Activated CD4-positive, CD25-positive, alpha-beta regulatory T cell (primary cell): ENCODE results near the gene GSS.
"Not testable (repeated sequence)": the region's sequence is repeated elsewhere in the genome, so short reads cannot be mapped to it uniquely, and the experiment has no call there.

Source experiments
- DNase-seq, 4 experiments: peaks; one replicate each; lab custom pipeline; 2025; lab: John Stamatoyannopoulos, UW

Gene GSS

GRCh38 chr20:34907616-34908469, 47.8 kb downstream of the GSS start:
- no peak for DNase-seq

- DNase-seq = no peak
These were observed 51.4 kb downstream of the GSS start for GRCh38 chr20:34904202-34904621.

GRCh38 chr20:34898731-34899130, 56.9 kb downstream of the GSS start:
- not testable (repeated sequence) for DNase-seq

GRCh38 chr20:34898129-34898528, 57.5 kb downstream of the GSS start:
- DNase-seq = not testable (repeated sequence)

GRCh38 chr20:34896086-34896621, 59.5 kb downstream of the GSS start:
- no peak for DNase-seq

- no peak for DNase-seq
These were observed 60.1 kb downstream of the GSS start for GRCh38 chr20:34895465-34895864.

GRCh38 chr20:34894723-34895122, 60.9 kb downstream of the GSS start:
- DNase-seq = no peak

GRCh38 chr20:34892671-34893070, 62.9 kb downstream of the GSS start:
- no peak for DNase-seq

- no peak for DNase-seq
These were observed 64.2 kb downstream of the GSS start for GRCh38 chr20:34891166-34892062.

GRCh38 chr20:34888468-34888867, 67.1 kb downstream of the GSS start:
- DNase-seq = no peak

GRCh38 chr20:34887023-34887422, 68.6 kb downstream of the GSS start:
- DNase-seq = no peak

GRCh38 chr20:34886122-34886521, 69.5 kb downstream of the GSS start:
- DNase-seq = no peak

- no peak for DNase-seq
These were observed 71.3 kb downstream of the GSS start for GRCh38 chr20:34884260-34884659.

GRCh38 chr20:34883809-34884208, 71.8 kb downstream of the GSS start:
- DNase-seq = no peak

GRCh38 chr20:34883087-34883688, 72.4 kb downstream of the GSS start:
- DNase-seq = no peak

GRCh38 chr20:34881689-34882088, 73.9 kb downstream of the GSS start:
- DNase-seq = no peak

- not testable (repeated sequence) for DNase-seq
These were observed 74.6 kb downstream of the GSS start for GRCh38 chr20:34880971-34881370.

- DNase-seq = no peak
These were observed 75.3 kb downstream of the GSS start for GRCh38 chr20:34880215-34880850.
